Muscle layer of colon (tissue), 2 donors: Measurements from ENCODE around the gene TBC1D22B.
A peak's percentile ranks its signal among the peaks of the same experiment; 100 is the strongest.

Experiments
- H3K27ac ChIP-seq: one replicate; pipeline ENCODE4 v1.7.0; 2013; ENCODE audit warnings: low read depth, mild to moderate bottlenecking, low read length, moderate library complexity
- H3K27me3 ChIP-seq, 2 donors: one replicate each; pipeline ENCODE4 v1.7.0; 2013; ENCODE audit warnings: low read length in 2 of 2, mild to moderate bottlenecking in 2 of 2; ENCODE audit not compliant: insufficient read depth in 2 of 2, control insufficient read depth in 1 of 2
- H3K36me3 ChIP-seq: one replicate; pipeline ENCODE4 v1.7.0; 2013; ENCODE audit warnings: mild to moderate bottlenecking, low read length; ENCODE audit not compliant: insufficient read depth
- H3K4me1 ChIP-seq: one replicate; pipeline ENCODE4 v1.7.0; 2013; ENCODE audit warnings: mild to moderate bottlenecking, low read length; ENCODE audit not compliant: insufficient read depth
- H3K4me3 ChIP-seq, 2 donors: one replicate each; pipeline ENCODE4 v1.7.0; 2013; ENCODE audit warnings: low read length in 2 of 2, low read depth in 1 of 2, mild to moderate bottlenecking in 1 of 2, moderate library complexity in 1 of 2
- H3K9ac ChIP-seq: one replicate; pipeline ENCODE4 v1.7.0; 2013; ENCODE audit warnings: low read length
- H3K9me3 ChIP-seq: one replicate; pipeline ENCODE4 v1.7.0; 2013; ENCODE audit warnings: mild to moderate bottlenecking, low read length
- donor health status: abdominal sarcoma.
- donor health status: Adenocarcinoma of cecum.

Gene TBC1D22B

GRCh38 chr6:37222992-37223391, 34.6 kb upstream of the TBC1D22B start:
- Histone ChIP-seq H3K36me3 (no peaks in the 10 kb centered on the region), H3K9me3 (no peaks in the 10 kb centered on the region), H3K4me3 (peak overlapping the region in 1 of 2 donors; percentile 56), H3K27me3 (no peaks in the 10 kb centered on the region), H3K9ac (no peak overlapping the region), H3K4me1 (peaks cover 3% of the 10 kb centered on the region), H3K27ac (no peak overlapping the region)

GRCh38 chr6:37225350-37226169, 32.0 kb upstream of the TBC1D22B start:
- Histone ChIP-seq H3K9me3 (no peaks in the 10 kb centered on the region), H3K27ac (no peak overlapping the region), H3K4me3 (no peak overlapping the region), H3K9ac (no peak overlapping the region), H3K4me1 (peaks cover 3% of the 10 kb centered on the region), H3K27me3 (no peaks in the 10 kb centered on the region), H3K36me3 (no peaks in the 10 kb centered on the region)

- Histone ChIP-seq H3K4me3 (no peak overlapping the region), H3K36me3 (no peaks in the 10 kb centered on the region), H3K27ac (no peak overlapping the region), H3K4me1 (no peaks in the 10 kb centered on the region), H3K27me3 (no peaks in the 10 kb centered on the region), H3K9me3 (no peaks in the 10 kb centered on the region), H3K9ac (no peak overlapping the region)
Observed at GRCh38 chr6:37230104-37230503, 27.5 kb upstream of the TBC1D22B start.

GRCh38 chr6:37232430-37233017, 25.0 kb upstream of the TBC1D22B start:
- Histone ChIP-seq H3K4me1 (no peaks in the 10 kb centered on the region), H3K27ac (no peak overlapping the region), H3K4me3 (no peak overlapping the region), H3K36me3 (no peaks in the 10 kb centered on the region), H3K27me3 (no peaks in the 10 kb centered on the region), H3K9me3 (no peaks in the 10 kb centered on the region), H3K9ac (no peak overlapping the region)

GRCh38 chr6:37233541-37233940, 24.0 kb upstream of the TBC1D22B start:
- no peak overlapping the region for H3K9ac ChIP-seq
- no peaks in the 10 kb centered on the region for H3K27me3 ChIP-seq
- H3K27ac ChIP-seq: no peak overlapping the region
- no peaks in the 10 kb centered on the region for H3K36me3 ChIP-seq
- H3K4me3 ChIP-seq: no peak overlapping the region
- no peaks in the 10 kb centered on the region for H3K9me3 ChIP-seq
- H3K4me1 ChIP-seq: no peaks in the 10 kb centered on the region

- Histone ChIP-seq H3K4me3 (no peak overlapping the region), H3K9me3 (no peaks in the 10 kb centered on the region), H3K27ac (no peak overlapping the region), H3K4me1 (peaks cover 9% of the 10 kb centered on the region), H3K36me3 (no peaks in the 10 kb centered on the region), H3K9ac (no peak overlapping the region), H3K27me3 (no peaks in the 10 kb centered on the region)
Observed at GRCh38 chr6:37236921-37237320, 20.7 kb upstream of the TBC1D22B start.

- Histone ChIP-seq H3K4me1 (peaks cover 18% of the 10 kb centered on the region), H3K27me3 (no peaks in the 10 kb centered on the region), H3K4me3 (no peak overlapping the region), H3K36me3 (no peaks in the 10 kb centered on the region), H3K9ac (no peak overlapping the region), H3K9me3 (no peaks in the 10 kb centered on the region), H3K27ac (no peak overlapping the region)
Observed at GRCh38 chr6:37237789-37238188, 19.8 kb upstream of the TBC1D22B start.

GRCh38 chr6:37238381-37238780, 19.2 kb upstream of the TBC1D22B start:
- Histone ChIP-seq H3K4me3 (no peak overlapping the region), H3K27ac (no peak overlapping the region), H3K4me1 (peaks cover 24% of the 10 kb centered on the region), H3K9me3 (no peaks in the 10 kb centered on the region), H3K27me3 (no peaks in the 10 kb centered on the region), H3K36me3 (no peaks in the 10 kb centered on the region), H3K9ac (no peak overlapping the region)

- Histone ChIP-seq H3K27me3 (no peaks in the 10 kb centered on the region), H3K27ac (peak overlapping the region; percentile 19), H3K9me3 (no peaks in the 10 kb centered on the region), H3K4me3 (no peak overlapping the region), H3K9ac (no peak overlapping the region), H3K36me3 (no peaks in the 10 kb centered on the region), H3K4me1 (peaks cover 35% of the 10 kb centered on the region)
Observed at GRCh38 chr6:37239526-37239925, 18.0 kb upstream of the TBC1D22B start.

GRCh38 chr6:37239950-37240713, 17.4 kb upstream of the TBC1D22B start:
- H3K27me3 ChIP-seq: no peaks in the 10 kb centered on the region
- H3K4me3 ChIP-seq: no peak overlapping the region
- H3K9me3 ChIP-seq: no peaks in the 10 kb centered on the region
- peaks cover 41% of the 10 kb centered on the region for H3K4me1 ChIP-seq
- no peak overlapping the region for H3K9ac ChIP-seq
- H3K27ac ChIP-seq: peak overlapping the region; percentile 39
- H3K36me3 ChIP-seq: no peaks in the 10 kb centered on the region

- Histone ChIP-seq H3K4me1 (peaks cover 45% of the 10 kb centered on the region), H3K27ac (no peak overlapping the region), H3K36me3 (no peaks in the 10 kb centered on the region), H3K4me3 (no peak overlapping the region), H3K9me3 (no peaks in the 10 kb centered on the region), H3K9ac (no peak overlapping the region), H3K27me3 (no peaks in the 10 kb centered on the region)
Observed at GRCh38 chr6:37241131-37241530, 16.4 kb upstream of the TBC1D22B start.
